ENCODE measurements around the gene ACTR3.

- no peak for TF ChIP-seq CTCF (IDR thresholded peaks at IDR 0.05; ENCODE audit: low read depth, low read length, poor library complexity, severe bottlenecking)
- no peak for TF ChIP-seq EZH2phosphoT487 (IDR thresholded peaks at IDR 0.05; ENCODE audit: borderline replicate concordance, low read length)
Observed at GRCh38 chr2:113863144-113863543, 26.7 kb upstream of the ACTR3 start.
